ENCODE measurements around the gene SPATA6.
"Not testable (repeated sequence)": the region's sequence is repeated elsewhere in the genome, so short reads cannot be mapped to it uniquely, and the experiment has no call there.

Gene SPATA6

DNA sequence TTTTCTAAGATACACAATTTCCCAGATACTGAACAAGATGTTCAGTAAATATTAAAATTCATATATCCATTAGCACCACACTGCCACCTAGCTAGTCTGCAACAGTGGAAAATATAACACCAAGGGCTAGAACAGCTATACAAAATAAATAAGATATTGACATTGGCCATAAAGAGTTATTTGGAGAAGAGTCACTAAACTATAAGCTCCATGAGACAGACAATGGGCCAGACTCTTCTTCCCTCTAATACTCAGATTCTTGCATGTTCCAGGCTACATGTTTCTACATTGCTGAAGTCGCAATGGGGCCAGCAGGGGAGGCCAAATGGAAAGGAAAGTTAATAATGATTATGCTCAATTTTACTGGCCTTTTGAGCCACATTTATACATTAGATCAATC lies 21.5 kb downstream of the SPATA6 start:
- no peak for DNase-seq

DNA sequence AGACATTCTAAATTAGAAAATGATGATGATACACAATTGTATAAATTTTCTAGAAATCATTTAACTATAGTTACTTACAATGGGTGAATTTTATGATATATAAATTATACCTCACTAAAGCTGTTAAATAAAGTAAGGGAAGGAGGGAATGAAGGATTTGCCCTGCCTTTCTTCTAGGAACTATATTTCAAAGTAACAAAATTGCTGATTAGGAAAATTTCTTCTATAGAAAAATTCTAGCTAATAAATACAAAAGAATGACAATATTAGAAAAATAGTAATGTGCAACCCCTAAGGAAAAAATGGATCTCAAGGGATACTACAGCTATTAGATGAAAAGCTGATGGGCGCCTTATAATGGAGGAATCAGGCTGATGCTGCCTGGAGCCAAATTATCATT lies 23.1 kb downstream of the SPATA6 start:
- DNase-seq = no peak

DNA sequence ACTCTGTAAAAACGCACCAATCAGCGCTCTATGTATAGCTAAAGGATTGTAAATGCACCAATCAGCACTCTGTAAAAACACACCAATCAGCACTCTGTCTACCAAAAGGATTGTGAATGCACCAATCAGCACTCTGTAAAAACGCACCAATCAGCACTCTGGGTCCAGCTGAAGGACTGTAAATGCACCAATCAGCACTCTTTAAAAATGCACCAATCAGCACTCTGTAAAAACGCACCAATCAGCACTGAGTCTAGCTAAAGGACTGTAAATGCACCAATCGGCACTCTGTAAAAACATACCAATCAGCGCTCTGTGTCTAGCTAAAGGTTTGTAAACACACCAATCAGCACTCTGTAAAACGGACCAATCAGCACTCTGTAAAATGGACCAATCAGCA lies 27.8 kb downstream of the SPATA6 start:
- DNase-seq = not testable (repeated sequence)

DNA sequence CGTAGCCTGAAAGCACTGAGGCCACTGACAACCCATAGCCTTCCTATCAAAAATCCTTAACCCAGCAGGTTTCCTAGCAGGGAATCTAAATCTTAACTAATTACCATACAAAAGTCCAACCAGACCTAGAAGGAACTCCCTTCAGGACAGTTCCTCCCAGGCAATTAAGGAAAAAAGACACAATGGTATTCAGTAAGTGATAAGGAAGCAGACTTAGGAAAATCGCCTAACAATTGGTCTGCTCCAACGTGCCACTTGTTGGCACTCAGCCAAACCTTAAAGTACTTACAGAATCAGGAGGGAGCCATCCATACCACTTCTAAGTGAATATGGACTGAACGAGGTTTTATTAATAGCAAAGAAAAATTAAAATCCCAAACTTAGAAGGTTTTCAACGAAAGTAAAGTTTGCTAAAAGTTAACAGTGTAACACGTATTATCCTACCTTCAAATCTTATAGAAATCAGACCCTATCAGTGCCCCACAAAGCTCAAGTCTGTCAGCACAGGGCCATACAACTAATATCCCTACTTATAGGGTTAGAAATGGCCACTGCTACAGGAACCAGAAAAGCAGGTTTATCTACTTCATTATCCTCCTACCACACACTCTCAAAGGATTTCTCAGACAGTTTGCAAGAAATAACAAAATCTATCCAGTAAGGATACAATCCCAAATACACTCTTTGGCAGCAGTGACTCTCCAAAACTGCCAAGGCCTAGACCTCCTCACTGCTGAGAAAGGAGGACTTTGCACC lies 29.0 kb downstream of the SPATA6 start:
- no peak for DNase-seq

DNA sequence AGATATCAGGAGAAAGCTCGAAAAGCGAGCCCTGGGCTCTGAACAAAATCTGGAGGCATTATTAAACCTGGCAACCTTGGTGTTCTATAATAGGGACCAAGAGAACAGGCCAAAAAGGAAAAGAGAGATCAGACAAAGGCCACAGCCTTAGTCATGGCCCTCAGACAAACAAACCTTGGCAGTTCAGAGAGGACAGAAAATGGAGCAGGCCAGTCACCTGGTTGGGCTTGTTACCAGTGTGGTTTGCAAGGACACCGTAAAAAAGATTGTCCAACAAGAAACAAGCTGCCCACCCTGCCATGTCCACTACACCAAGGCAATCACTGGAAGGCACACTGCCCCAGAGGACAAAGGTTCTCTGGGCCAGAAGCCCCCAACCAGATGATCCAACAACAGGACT lies 31.2 kb downstream of the SPATA6 start:
- not testable (repeated sequence) for DNase-seq

DNA sequence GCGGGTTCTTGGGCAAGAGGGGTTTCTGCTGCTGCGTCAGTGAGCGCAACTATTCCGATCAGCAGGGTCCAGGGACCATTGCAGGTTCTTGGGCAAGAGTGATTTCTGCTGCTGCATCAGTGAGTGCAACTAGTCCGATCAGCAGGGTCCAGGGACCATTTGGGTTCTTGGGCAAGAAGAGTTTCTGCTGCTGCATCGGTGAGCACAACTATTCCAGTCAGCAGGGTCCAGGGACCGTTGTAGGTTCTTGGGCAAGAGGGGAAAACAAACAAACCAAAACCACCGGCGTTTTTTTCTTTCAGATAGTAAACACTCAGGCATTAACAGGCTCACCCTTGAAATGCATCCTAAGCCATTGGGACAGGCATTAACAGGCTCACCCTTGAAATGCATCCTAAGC lies 32.6 kb downstream of the SPATA6 start:
- no peak for DNase-seq

DNA sequence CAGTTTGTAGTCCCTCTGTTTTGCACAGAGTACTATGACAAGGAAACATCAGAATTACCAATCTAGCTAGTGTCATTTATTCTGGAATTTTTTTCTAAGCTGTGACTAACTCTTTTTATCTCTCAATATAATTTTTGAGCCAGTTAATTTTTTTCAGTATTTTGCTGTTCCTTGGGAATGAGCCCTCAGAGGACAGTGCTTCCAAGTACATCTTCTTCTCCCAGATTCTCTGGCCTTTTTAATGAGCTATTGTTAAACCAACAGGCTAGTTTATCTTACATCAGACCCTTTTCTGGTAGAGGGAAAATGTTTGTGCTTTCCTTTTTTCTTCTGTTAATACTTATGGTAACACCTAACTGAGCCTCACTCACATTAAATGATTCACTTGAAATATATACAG lies 34.6 kb downstream of the SPATA6 start:
- DNase-seq = not testable (repeated sequence)

DNA sequence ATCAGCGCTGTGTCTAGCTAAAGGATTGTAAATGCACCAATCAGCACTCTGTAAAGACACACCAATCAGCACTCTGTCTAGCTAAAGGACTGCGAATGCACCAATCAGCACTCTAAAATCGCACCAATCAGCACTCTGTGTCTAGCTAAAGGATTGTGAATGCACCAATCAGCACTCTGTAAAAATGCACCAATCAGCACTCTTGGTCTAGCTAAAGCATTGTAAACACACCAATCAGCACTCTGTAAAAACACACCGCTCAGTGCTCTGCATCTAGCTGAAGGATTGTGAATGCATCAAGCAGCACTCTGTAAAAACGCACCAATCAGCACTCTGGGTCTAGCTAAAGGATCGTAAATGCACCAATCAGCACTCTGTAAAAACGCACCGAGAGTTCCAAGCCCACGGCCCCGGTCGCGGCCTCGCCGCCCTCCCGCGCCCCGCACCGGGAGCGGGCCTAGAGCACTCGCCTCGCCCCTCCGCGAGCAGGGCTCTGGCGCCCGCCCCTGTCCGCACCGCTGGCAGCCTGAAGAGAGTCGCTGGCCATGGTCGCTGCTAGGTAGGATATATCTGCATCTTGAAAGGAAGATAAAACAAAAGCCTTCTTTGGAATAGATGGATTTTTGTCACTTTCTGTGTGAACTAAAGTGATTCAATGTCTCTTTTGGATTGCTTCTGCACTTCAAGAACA lies 36.5 kb downstream of the SPATA6 start:
- not testable (repeated sequence) for DNase-seq

DNA sequence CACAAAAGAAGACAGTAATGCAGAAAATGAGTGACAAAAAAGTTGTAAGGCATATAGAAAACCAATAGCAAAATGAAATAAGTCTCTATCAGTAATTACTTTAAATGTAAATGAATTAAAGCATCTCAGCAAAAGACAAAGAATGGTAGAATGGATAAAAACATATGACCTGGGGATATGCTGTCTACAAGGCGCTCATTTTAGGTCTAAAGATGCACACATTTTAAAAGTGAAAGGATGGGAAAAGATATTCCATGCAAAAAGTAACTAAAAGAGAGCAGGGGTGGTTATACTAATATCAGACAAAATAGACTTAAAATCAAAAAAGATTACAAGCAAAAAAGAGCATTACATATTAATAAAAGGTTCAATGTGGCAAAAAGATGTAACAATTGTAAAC lies 41.2 kb downstream of the SPATA6 start:
- no peak for DNase-seq

DNA sequence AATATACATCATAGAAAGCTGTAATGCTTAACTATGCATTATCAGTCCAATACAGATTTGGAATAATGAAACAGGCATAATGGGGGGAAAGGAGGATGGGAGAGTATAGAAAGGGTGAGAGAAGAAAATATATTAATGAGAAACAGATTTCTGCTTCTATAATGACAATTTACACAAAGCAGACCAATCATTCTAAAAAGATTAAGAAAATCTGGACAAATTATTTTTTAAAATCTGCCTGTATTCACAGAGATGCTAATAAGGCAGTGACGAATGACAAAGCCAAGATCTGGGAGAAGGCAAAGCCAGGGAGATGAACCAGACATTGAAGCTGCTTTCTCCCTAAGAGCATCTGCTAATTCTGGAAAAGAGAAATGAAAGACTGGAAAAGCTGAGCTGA lies 50.0 kb downstream of the SPATA6 start:
- no peak for DNase-seq

DNA sequence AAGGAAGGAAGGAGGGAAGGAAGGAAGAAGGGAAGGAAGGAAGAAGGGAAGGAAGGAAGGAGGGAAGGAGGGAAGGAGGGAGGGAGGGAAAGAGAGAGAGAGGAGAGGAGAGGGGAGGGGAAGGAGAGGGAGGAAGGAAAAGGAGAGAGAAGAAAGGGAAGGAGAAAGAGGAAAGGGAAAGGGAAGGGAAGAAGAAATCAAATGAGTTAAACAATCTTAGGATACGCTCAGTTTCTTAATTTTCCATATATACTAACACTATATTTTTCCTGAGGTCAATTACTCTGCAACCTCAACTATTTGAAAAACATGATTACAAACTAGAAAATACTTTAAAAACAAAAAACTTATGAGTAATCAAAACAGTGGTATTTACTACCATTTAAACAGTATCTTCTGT lies 53.3 kb downstream of the SPATA6 start:
- no peak for DNase-seq

DNA sequence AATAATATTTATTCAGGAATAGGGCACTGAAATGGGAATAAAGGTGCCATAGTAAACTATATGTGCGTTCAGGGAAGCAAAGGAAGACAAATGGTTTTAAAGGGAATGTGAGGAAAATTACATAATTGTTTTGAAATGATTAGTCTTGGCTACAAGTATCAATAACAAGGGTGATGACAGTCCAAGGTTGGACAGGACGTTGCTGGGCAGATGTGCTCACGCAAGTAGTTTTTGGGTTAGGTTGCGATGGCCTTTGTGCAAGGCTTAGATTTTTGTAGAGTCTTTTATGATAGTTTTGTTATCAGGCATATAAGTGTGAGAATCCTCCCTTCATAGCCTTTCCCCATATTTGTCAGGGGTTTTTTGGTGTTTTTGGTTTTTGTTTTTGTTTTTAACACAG lies 57.0 kb downstream of the SPATA6 start:
- no peak for DNase-seq

DNA sequence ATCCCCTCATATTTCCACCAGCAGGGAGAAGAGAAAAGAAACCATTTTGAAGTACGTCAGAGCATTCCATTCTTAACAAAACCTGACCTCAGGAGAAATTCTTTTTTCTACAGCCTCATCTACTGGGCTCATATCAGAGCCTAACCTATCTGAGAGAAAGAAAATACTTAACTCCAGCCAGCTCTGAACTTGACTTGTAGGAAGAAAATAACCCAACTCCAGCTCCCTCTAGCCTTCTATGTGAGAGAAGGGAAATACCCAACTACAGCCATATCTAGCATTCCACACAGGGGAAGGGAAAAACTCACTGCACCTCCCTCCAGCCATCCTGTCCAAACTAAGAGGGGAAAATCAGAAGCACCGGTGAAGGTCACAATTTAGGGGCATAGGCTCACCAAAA lies 57.7 kb downstream of the SPATA6 start:
- DNase-seq = no peak

DNA sequence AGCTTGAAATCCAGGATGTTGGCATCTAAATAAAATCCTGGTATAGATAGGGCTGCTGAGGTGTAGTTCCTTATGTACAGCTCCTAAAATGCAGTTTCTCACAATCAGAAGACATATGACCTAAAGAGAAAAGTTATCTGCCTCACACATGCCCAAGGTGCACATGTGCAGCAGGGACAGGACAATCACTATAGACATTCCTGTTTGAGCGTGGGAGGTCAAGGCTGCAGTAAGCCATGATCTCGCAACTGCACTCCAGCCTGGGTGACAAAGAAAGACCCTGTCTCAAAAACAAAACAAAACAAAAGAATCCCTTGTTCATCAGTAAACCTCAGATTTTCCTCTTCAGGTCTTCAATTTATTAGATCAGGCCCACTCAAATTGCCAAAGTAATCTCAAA lies 66.1 kb downstream of the SPATA6 start:
- DNase-seq = no peak

DNA sequence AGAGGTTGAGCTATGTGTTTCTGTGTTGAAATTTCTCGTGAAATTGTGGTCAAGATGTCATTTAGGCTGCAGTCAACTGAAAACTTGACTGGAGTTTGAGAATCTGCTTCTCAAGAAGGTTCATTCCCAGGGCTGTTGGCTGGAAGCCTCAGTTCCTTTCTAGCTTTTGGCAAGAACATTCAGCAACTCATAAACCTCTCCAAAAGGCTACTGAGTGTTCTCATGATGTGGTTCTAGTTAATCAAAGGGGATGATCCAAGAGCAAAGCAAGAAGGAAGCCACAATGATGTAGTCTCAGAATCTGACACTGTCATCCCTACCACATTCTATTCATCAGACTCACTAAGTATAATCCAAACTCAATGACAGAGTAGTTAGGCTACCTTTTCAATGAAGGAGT lies 66.6 kb downstream of the SPATA6 start:
- DNase-seq = no peak

DNA sequence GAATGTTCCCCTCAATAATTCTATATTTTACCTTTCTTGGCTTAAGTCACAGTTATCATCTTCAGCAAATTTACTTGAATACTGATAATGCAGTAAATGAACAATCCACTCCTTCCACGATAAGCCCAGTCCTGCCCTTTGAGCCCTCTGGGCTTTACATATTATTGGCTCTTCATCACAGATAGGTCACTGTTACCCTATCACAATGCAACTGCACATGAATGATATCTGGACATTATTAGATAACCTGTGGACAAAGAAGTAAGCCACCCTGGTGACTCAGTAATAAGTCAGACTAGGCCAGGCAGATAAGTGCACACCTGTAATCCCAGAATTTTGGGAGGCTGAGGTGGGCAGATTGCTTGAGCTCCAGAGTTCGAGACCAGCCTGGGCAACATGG lies 69.4 kb downstream of the SPATA6 start:
- no peak for DNase-seq

DNA sequence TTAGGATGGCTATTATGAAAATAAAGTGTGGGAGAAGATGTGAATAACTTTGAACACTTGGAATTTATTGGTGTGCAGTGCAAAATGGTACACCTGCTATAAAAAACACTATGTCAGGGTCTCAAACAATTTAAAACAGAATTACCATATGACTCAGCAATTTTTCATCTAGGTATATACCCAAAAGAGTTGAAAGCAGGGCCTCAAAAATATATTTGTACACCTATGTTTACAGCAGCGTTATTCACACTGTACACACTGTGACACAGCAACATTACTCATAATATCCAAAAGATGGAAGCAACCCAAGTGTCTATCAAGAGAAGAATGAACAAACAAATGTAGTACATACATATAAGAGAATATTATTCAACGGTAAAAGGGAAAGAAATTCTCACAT lies 75.8 kb downstream of the SPATA6 start:
- no peak for DNase-seq

DNA sequence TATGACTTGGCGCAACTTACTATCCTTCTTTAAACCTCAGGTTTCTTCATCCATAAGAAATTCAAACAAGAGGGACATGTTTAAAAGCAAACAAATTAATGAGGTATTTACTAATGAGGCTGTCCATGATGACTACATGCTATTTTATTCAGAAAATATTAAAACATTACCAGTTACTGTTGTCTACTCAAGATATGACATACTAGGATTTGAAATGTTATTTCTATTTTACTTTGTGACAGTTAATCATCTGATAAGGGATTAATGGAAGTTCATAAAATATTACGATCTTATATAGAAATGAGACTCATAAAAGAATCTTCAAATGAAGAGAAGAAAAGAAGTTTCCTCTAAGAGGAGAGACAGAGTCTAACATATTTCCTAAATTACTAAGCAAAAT lies 80.1 kb downstream of the SPATA6 start:
- DNase-seq = no peak

DNA sequence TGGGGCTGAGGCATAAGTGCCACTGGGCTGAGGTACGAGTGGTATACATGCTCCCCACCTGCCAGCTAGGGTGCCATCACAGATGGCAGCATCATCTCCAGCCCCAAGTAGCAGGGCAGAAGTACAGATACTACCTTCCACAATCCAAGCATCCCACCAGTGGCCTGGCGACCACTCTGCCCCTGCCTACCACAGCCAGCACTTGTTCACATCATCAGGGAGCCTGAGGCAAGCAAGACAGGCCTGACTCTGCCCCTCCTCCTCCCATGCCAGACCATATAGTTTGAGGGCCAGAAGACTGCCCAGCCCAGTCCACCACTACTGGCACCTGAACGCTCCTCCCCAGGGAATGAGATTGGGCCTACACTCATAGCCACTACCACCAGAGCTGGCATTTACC lies 84.6 kb downstream of the SPATA6 start:
- no peak for DNase-seq

DNA sequence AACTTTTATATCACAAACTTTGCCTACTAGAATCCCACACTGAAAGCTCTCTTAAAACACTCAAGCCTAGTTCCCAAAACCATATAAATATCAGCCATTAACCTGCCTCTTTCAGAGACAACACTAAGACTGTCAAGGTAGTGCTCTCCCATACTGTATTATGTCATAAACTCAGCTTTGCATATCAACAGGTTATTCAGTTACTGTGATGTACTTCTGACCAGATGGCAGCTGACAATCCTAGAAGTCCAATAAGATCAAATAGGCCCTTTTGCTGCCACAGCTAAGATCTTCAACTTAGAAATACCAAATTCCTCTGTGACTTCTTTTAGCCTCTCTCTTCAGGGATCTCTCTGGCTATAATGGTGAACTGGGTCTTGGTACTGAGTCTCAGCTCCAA lies 97.2 kb downstream of the SPATA6 start:
- DNase-seq = no peak

DNA sequence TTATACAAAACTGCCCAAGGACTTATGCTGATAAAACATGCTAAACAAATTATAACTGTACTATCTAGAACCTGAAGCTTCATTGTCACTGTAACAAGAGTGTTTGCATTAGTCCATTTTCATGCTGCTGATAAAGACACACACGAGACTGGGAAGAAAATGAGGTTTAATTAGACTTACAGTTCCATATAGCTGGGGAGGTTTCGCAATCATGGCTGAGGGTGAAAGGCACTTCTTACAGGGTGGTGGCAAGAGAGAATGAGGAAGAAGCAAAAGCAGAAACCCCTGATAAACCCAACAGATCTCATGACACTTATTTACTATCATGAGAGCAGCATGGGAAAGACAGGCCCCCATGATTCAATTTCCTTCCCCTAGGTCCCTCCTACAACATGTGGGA lies 100.4 kb downstream of the SPATA6 start:
- no peak for DNase-seq

DNA sequence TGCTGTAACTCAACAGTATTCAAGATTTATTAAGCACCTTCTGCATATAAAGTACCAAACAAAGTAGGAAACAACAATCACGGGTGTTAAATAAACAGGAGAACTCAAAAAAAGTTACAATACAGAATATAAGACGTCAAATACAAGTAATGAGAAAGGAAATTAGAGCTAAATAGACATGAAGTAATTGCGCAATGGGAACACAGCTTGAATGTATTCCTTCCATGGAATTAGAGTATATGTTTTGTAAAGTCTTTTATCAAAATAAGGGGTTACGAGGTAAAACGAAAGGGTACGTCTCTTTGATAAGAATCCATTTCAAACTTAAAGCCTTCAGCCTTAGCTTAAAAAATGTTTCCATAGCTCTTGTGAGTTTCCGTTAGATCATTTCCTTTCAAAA lies 109.1 kb downstream of the SPATA6 start:
- no peak for DNase-seq

DNA sequence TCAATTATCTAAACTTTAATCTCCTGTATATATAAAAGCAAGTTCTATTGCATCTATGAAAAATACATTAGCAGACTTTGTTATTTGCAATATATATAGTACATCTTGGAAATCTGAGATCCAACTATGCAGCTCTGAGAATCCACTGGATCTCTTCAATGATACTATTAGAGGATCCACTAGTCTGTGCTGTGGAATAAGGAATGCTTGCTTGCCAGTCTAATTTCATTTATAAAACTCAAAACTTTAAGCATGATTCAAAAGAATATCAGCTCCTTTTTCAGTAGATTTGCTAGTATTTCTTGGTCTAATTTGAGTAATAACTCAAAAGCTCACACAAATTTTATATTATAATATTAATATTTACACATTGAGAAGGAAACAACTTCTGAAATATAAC lies 115.1 kb downstream of the SPATA6 start:
- no peak for DNase-seq

DNA sequence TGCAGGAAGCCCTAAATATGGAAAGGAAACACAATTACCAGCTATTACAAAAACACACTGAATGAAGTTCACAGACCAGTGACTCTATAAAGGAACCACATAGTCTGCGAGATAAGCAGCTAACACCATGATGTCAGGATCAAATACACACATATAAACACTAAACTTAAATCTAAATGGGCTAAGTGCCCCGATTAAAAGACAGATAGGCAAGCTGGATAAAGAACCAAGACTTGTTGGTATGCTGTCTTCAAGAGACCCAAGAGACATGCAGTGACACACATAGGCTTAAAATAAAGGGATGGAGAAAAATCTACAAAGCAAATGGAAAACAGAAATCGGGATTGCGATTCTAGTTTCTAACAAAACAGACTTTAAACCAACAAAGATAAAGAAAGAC lies 127.6 kb downstream of the SPATA6 start:
- DNase-seq = no peak

DNA sequence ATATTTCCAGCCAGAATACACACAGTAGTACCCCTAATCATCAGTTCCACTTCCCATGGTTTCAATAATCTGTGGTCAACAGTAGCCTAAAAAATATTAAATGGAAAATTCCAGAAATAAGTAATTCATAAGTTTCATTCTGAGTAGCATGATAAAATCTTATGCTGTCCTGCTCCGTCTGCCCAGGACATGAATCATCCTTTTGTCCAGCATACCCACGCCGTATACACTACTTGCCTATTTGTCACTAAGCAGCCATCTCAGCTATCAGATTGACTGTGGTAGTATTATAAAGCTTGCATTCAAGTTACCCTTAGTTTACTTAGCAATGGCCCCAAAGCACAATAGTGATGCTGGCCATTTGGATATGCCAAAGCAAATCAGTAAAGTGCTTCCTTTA lies 130.8 kb downstream of the SPATA6 start:
- no peak for DNase-seq
